Suppressor macrophage treated with lipopolysaccharide for 4 hours (primary cell): ENCODE data around the gene XPR1.
"Not testable (repeated sequence)": the region's sequence is repeated elsewhere in the genome, so short reads cannot be mapped to it uniquely, and the experiment has no call there.

Source experiments
- DNase-seq: peaks from one replicate; pipeline ENCODE4 v3.0.0-alpha.2; 2020

The XPR1 gene

GRCh38 chr1:180724055-180724454 is 92.2 kb downstream of the XPR1 start:
- no peak for DNase-seq

GRCh38 chr1:180726024-180726423 is 94.2 kb downstream of the XPR1 start:
- not testable (repeated sequence) for DNase-seq

- DNase-seq = not testable (repeated sequence)
Measured at GRCh38 chr1:180727751-180728150, 95.9 kb downstream of the XPR1 start.

GRCh38 chr1:180728472-180729106 is 96.8 kb downstream of the XPR1 start:
- no peak for DNase-seq

GRCh38 chr1:180731131-180731530 is 99.3 kb downstream of the XPR1 start:
- DNase-seq = no peak

- no peak for DNase-seq
Measured at GRCh38 chr1:180732866-180733265, 101.0 kb downstream of the XPR1 start.

GRCh38 chr1:180734366-180734765 is 102.5 kb downstream of the XPR1 start:
- DNase-seq = no peak

GRCh38 chr1:180742663-180743062 is 110.8 kb downstream of the XPR1 start:
- DNase-seq = no peak

- DNase-seq = no peak
Measured at GRCh38 chr1:180743868-180744267, 112.0 kb downstream of the XPR1 start.

- DNase-seq = no peak
Measured at GRCh38 chr1:180745098-180745497, 113.3 kb downstream of the XPR1 start.

GRCh38 chr1:180751921-180752320 is 120.1 kb downstream of the XPR1 start:
- no peak for DNase-seq

- DNase-seq = no peak
Measured at GRCh38 chr1:180754453-180754852, 122.6 kb downstream of the XPR1 start.

- DNase-seq = no peak
Measured at GRCh38 chr1:180757657-180758056, 125.8 kb downstream of the XPR1 start.

GRCh38 chr1:180762796-180763195 is 131.0 kb downstream of the XPR1 start:
- DNase-seq = no peak

- no peak for DNase-seq
Measured at GRCh38 chr1:180765151-180765550, 133.3 kb downstream of the XPR1 start.

GRCh38 chr1:180769889-180770288 is 138.1 kb downstream of the XPR1 start:
- DNase-seq = no peak

GRCh38 chr1:180773210-180773865 is 141.5 kb downstream of the XPR1 start:
- peak; percentile 21 for DNase-seq

- DNase-seq = no peak
Measured at GRCh38 chr1:180775801-180776200, 144.0 kb downstream of the XPR1 start.

- DNase-seq = no peak
Measured at GRCh38 chr1:180777072-180777689, 145.4 kb downstream of the XPR1 start.

- DNase-seq = no peak
Measured at GRCh38 chr1:180778782-180779398, 147.1 kb downstream of the XPR1 start.

- no peak for DNase-seq
Measured at GRCh38 chr1:180779584-180779983, 147.8 kb downstream of the XPR1 start.

GRCh38 chr1:180781718-180782117 is 149.9 kb downstream of the XPR1 start:
- DNase-seq = no peak

- DNase-seq = no peak
Measured at GRCh38 chr1:180785291-180785690, 153.5 kb downstream of the XPR1 start.

- DNase-seq = no peak
Measured at GRCh38 chr1:180785887-180786286, 154.1 kb downstream of the XPR1 start.
